Muscle layer of duodenum (tissue), 2 donors: Measurements from ENCODE around the gene RPL41.
"Not testable (repeated sequence)": the region's sequence is repeated elsewhere in the genome, so short reads cannot be mapped to it uniquely, and the experiment has no call there.

Experiments
- H3K27ac ChIP-seq: one replicate; pipeline ENCODE4 v1.7.0; 2013; ENCODE audit warnings: mild to moderate bottlenecking, low read length
- H3K27me3 ChIP-seq: one replicate; pipeline ENCODE4 v1.7.0; 2013; ENCODE audit warnings: low read depth, mild to moderate bottlenecking, control low read depth, low read length
- H3K36me3 ChIP-seq, 2 donors: one replicate each; pipeline ENCODE4 v1.7.0; 2013; ENCODE audit warnings: low read length in 2 of 2, control low read depth in 1 of 2, mild to moderate bottlenecking in 1 of 2; ENCODE audit not compliant: insufficient read depth in 2 of 2, control insufficient read depth in 1 of 2
- H3K4me1 ChIP-seq, 2 donors: one replicate each; pipeline ENCODE4 v1.7.0; 2013; ENCODE audit warnings: low read length in 2 of 2, mild to moderate bottlenecking in 2 of 2, control low read depth in 1 of 2, moderate library complexity in 1 of 2; ENCODE audit not compliant: insufficient read depth in 2 of 2, control insufficient read depth in 1 of 2
- H3K4me3 ChIP-seq, 2 donors: one replicate each; pipeline ENCODE4 v1.7.0; 2013; ENCODE audit warnings: low read length in 2 of 2, low read depth in 1 of 2, mild to moderate bottlenecking in 1 of 2
- H3K9me3 ChIP-seq, 2 donors: one replicate each; pipeline ENCODE4 v1.7.0; 2013; ENCODE audit warnings: low read length in 2 of 2, control low read depth in 1 of 2, mild to moderate bottlenecking in 1 of 2; ENCODE audit not compliant: control insufficient read depth in 1 of 2
- donor health status: healthy.

Gene RPL41

GRCh38 chr12:56104109-56104814, 12.2 kb upstream of the RPL41 start, which contains the start of gene PA2G4:
PA2G4 (plus strand) TSS chr12:56104559; CDS start chr12:56104738, 179 bp downstream.
- Histone ChIP-seq H3K4me1 (peaks cover 10 to 28% of the 10 kb centered on the region in 2 donors), H3K27me3 (no peaks in the 10 kb centered on the region), H3K27ac (peak within 1 kb of the TSS; percentile 90), H3K36me3 (peaks cover 20 to 25% of the 10 kb centered on the region in 2 donors), H3K9me3 (no peaks in the 10 kb centered on the region), H3K4me3 (peak within 1 kb of the TSS; percentile 74 to 77)

GRCh38 chr12:56104815-56105608, 11.4 kb upstream of the RPL41 start:
- Histone ChIP-seq H3K36me3 (peaks cover 26 to 32% of the 10 kb centered on the region in 2 donors), H3K9me3 (no peaks in the 10 kb centered on the region), H3K27ac (peak overlapping the region; percentile 90), H3K4me3 (peak overlapping the region; percentile 74 to 77), H3K4me1 (peaks cover 10 to 28% of the 10 kb centered on the region in 2 donors), H3K27me3 (no peaks in the 10 kb centered on the region)

- H3K4me1 ChIP-seq = peaks cover 10 to 28% of the 10 kb centered on the region in 2 donors
- peak overlapping the region; percentile 74 to 77 for H3K4me3 ChIP-seq
- no peaks in the 10 kb centered on the region for H3K9me3 ChIP-seq
- H3K27me3 ChIP-seq = no peaks in the 10 kb centered on the region
- H3K36me3 ChIP-seq = peaks cover 30 to 37% of the 10 kb centered on the region in 2 donors
- H3K27ac ChIP-seq = peak overlapping the region; percentile 90
These were observed 10.9 kb upstream of the RPL41 start for GRCh38 chr12:56105609-56105902.

GRCh38 chr12:56107242-56107641, 9.2 kb upstream of the RPL41 start:
- H3K4me3 ChIP-seq = no peak overlapping the region
- peaks cover 43 to 52% of the 10 kb centered on the region in 2 donors for H3K36me3 ChIP-seq
- no peaks in the 10 kb centered on the region for H3K27me3 ChIP-seq
- no peak overlapping the region for H3K27ac ChIP-seq
- H3K4me1 ChIP-seq = peaks cover 10 to 28% of the 10 kb centered on the region in 2 donors
- no peaks in the 10 kb centered on the region for H3K9me3 ChIP-seq

GRCh38 chr12:56110571-56110970, 5.9 kb upstream of the RPL41 start:
- peaks cover 53 to 66% of the 10 kb centered on the region in 2 donors for H3K36me3 ChIP-seq
- no peak overlapping the region for H3K4me3 ChIP-seq
- peaks cover 6 to 16% of the 10 kb centered on the region in 2 donors for H3K4me1 ChIP-seq
- no peaks in the 10 kb centered on the region for H3K27me3 ChIP-seq
- H3K9me3 ChIP-seq = no peaks in the 10 kb centered on the region
- H3K27ac ChIP-seq = no peak overlapping the region

- Histone ChIP-seq H3K4me3 (no peak overlapping the region), H3K27ac (no peak overlapping the region), H3K27me3 (no peaks in the 10 kb centered on the region), H3K36me3 (peaks cover 34 to 47% of the 10 kb centered on the region in 2 donors), H3K4me1 (peaks cover 8 to 14% of the 10 kb centered on the region in 2 donors), H3K9me3 (no peaks in the 10 kb centered on the region)
These were observed 2.3 kb upstream of the RPL41 start for GRCh38 chr12:56114084-56114483.

GRCh38 chr12:56115329-56115728, 1.1 kb upstream of the RPL41 start:
- Histone ChIP-seq H3K4me1 (peaks cover 16 to 25% of the 10 kb centered on the region in 2 donors), H3K27ac (peak overlapping the region; percentile 100), H3K36me3 (peaks cover 26 to 37% of the 10 kb centered on the region in 2 donors), H3K27me3 (no peaks in the 10 kb centered on the region), H3K4me3 (peak overlapping the region; percentile 91 to 99), H3K9me3 (no peaks in the 10 kb centered on the region)

GRCh38 chr12:56117082-56117706, 761 bp downstream of the RPL41 start:
- peaks cover 16 to 31% of the 10 kb centered on the region in 2 donors for H3K4me1 ChIP-seq
- peak overlapping the region; percentile 100 for H3K27ac ChIP-seq
- peak overlapping the region; percentile 91 to 99 for H3K4me3 ChIP-seq
- H3K27me3 ChIP-seq, H3K9me3 ChIP-seq: not testable (repeated sequence)
- H3K36me3 ChIP-seq = peaks cover 25 to 38% of the 10 kb centered on the region in 2 donors

GRCh38 chr12:56117778-56118687, 1.6 kb downstream of the RPL41 start, which contains the start of gene ZC3H10:
ZC3H10 (plus strand) TSS chr12:56118266; CDS start chr12:56120563, 2,297 bp downstream.
- Histone ChIP-seq H3K4me3 (peak within 1 kb of the TSS; percentile 91 to 99), H3K27me3 (no peaks in the 10 kb centered on the region), H3K4me1 (peaks cover 16 to 39% of the 10 kb centered on the region in 2 donors)

GRCh38 chr12:56118688-56119357, 2.4 kb downstream of the RPL41 start:
- peak overlapping the region; percentile 91 to 99 for H3K4me3 ChIP-seq
- H3K4me1 ChIP-seq = peaks cover 16 to 41% of the 10 kb centered on the region in 2 donors
- peaks cover 14 to 30% of the 10 kb centered on the region in 2 donors for H3K36me3 ChIP-seq
- peak overlapping the region; percentile 100 for H3K27ac ChIP-seq
- no peaks in the 10 kb centered on the region for H3K27me3 ChIP-seq
- H3K9me3 ChIP-seq = no peaks in the 10 kb centered on the region

More at GRCh38 chr12:56117778-56118687, 1.6 kb downstream of the RPL41 start, which contains the start of gene ZC3H10:
- Histone ChIP-seq H3K36me3 (peaks cover 20 to 32% of the 10 kb centered on the region in 2 donors), H3K27ac (peak within 1 kb of the TSS; percentile 100), H3K9me3 (no peaks in the 10 kb centered on the region)
